Astrocyte (in vitro differentiated cells and primary cell): ENCODE results near the gene ELMOD1. TPM values are rescaled to one million over a fixed set of nuclear protein-coding genes. Genes with fewer than 3 reads are reported as not detected.

Experiments used
- DNase-seq: peaks from one replicate; pipeline ENCODE4 v3.0.0-alpha.2; 2010; ENCODE audit warnings: low read depth
- FAIRE-seq: peaks from 2 replicates; lab custom pipeline; 2011; peaks lifted over from hg19 to GRCh38; lab: Jason Lieb, UNC
- H2AFZ ChIP-seq: 2 replicates; pipeline ENCODE4 v1.6.0; 2012; ENCODE audit warnings: low read depth, low read length, inconsistent platforms
- H3K27ac ChIP-seq: 2 replicates; pipeline ENCODE4 v1.5.1; 2011; ENCODE audit warnings: low read depth, low read length, inconsistent platforms
- H3K27me3 ChIP-seq: 2 replicates; pipeline ENCODE4 v1.6.0; 2011; ENCODE audit warnings: low read length, inconsistent platforms; ENCODE audit not compliant: insufficient read depth
- H3K36me3 ChIP-seq: 2 replicates; pipeline ENCODE4 v1.5.1; 2011; ENCODE audit warnings: low read length, inconsistent platforms; ENCODE audit not compliant: insufficient read depth
- H3K4me1 ChIP-seq: 2 replicates; pipeline ENCODE4 v1.5.1; 2011; ENCODE audit warnings: low read length, inconsistent platforms; ENCODE audit not compliant: insufficient read depth
- H3K4me2 ChIP-seq: 2 replicates; pipeline ENCODE4 v1.6.0; 2012; ENCODE audit warnings: low read length, inconsistent platforms
- H3K4me3 ChIP-seq: 2 replicates; pipeline ENCODE4 v1.5.1; 2011; ENCODE audit warnings: low read depth, mild to moderate bottlenecking, low read length, inconsistent platforms; ENCODE audit not compliant: insufficient read depth
- H3K79me2 ChIP-seq: 2 replicates; pipeline ENCODE4 v1.6.0; 2012; ENCODE audit warnings: mild to moderate bottlenecking, low read length, inconsistent platforms; ENCODE audit not compliant: insufficient read depth
- H3K9ac ChIP-seq: 2 replicates; pipeline ENCODE4 v1.6.0; 2012; ENCODE audit warnings: mild to moderate bottlenecking, low read length, inconsistent platforms
- H3K9me3 ChIP-seq: 2 replicates; pipeline ENCODE4 v1.5.1; 2012; ENCODE audit warnings: low read depth, mild to moderate bottlenecking, low read length, inconsistent platforms; ENCODE audit not compliant: insufficient read depth
- H4K20me1 ChIP-seq: 2 replicates; pipeline ENCODE4 v1.6.0; 2012; ENCODE audit warnings: low read length, inconsistent platforms; ENCODE audit not compliant: insufficient read depth
- H3K27ac Mint-ChIP-seq: one replicate; pipeline ENCODE4 v1.8.0; 2021; ENCODE audit warnings: mild to moderate bottlenecking, mixed read lengths; ENCODE audit not compliant: unreplicated experiment
- H3K27me3 Mint-ChIP-seq: one replicate; pipeline ENCODE4 v1.8.0; 2021; ENCODE audit warnings: low read depth, mixed read lengths; ENCODE audit not compliant: unreplicated experiment
- H3K36me3 Mint-ChIP-seq: one replicate; pipeline ENCODE4 v1.8.0; 2021; ENCODE audit warnings: low read depth, mixed read lengths; ENCODE audit not compliant: unreplicated experiment
- H3K4me1 Mint-ChIP-seq: one replicate; pipeline ENCODE4 v1.8.0; 2021; ENCODE audit warnings: low read depth, mixed read lengths; ENCODE audit not compliant: unreplicated experiment
- H3K4me3 Mint-ChIP-seq: one replicate; pipeline ENCODE4 v1.8.0; 2021; ENCODE audit warnings: mild to moderate bottlenecking, moderate library complexity, mixed read lengths; ENCODE audit not compliant: unreplicated experiment
- H3K9me3 Mint-ChIP-seq: one replicate; pipeline ENCODE4 v1.8.0; 2021; ENCODE audit warnings: mild to moderate bottlenecking, mixed read lengths; ENCODE audit not compliant: unreplicated experiment
- CTCF ChIP-seq: IDR thresholded peaks from 2 replicates; pipeline ENCODE4 v1.5.1; 2011; ENCODE audit warnings: low read depth, mild to moderate bottlenecking, inconsistent platforms, low read length, moderate library complexity; ENCODE audit not compliant: insufficient read depth
- EZH2 ChIP-seq: IDR thresholded peaks from 2 replicates; pipeline ENCODE4 v1.6.1; 2012; ENCODE audit warnings: mild to moderate bottlenecking, low read length, inconsistent platforms; ENCODE audit not compliant: insufficient read depth
- total RNA-seq: library from RNA; stranded (reverse); gene quantifications from 2 replicates; pipeline ENCODE4 v1.2.1, GENCODE V29; 2021

Gene ELMOD1
- total RNA-seq, 1 donor from 2014 or later: 0.52 TPM

- Mint-ChIP-seq H3K9me3 (no peaks in the 10 kb centered on the region), H3K4me3 (no peak overlapping the region), H3K27me3 (no peaks in the 10 kb centered on the region), H3K27ac (no peak overlapping the region), H3K36me3 (no peaks in the 10 kb centered on the region), H3K4me1 (no peaks in the 10 kb centered on the region)
- Histone ChIP-seq H3K4me3 (no peak overlapping the region), H3K36me3 (no peaks in the 10 kb centered on the region), H3K79me2 (no peaks in the 10 kb centered on the region), H3K9ac (no peak overlapping the region), H3K4me2 (no peak overlapping the region), H2AFZ (no peak overlapping the region), H3K4me1 (no peaks in the 10 kb centered on the region), H3K27me3 (no peaks in the 10 kb centered on the region), H4K20me1 (no peaks in the 10 kb centered on the region), H3K27ac (no peak overlapping the region), H3K9me3 (no peaks in the 10 kb centered on the region)
- TF ChIP-seq CTCF: no peak
- TF ChIP-seq EZH2: no peak
- DNase-seq: no peak
- no peak for FAIRE-seq
Measured at GRCh38 chr11:107683061-107683460, 92.1 kb downstream of the ELMOD1 start.

DNA sequence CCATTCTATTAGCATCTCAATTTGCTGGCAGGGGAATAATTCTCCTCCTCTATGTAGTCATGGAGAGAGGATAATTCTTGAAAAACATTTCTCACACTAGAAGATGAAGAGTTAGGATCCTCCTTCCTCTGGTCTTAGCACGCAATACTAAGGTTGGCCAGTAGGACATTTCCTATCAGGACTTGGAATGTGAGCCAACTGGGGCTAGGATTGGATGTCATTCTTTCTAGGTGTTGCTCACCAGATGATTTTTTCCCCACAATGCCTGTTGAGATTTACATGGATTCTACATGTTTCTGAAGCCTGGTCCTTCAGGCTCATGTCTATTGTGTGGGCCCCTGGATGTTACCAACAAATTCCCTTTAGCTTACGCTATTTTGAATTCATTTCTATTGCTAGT, 92.9 kb downstream of the ELMOD1 start:
- Histone ChIP-seq H3K9ac (no peak overlapping the region), H3K4me3 (no peak overlapping the region), H3K4me2 (no peak overlapping the region), H2AFZ (no peak overlapping the region), H3K9me3 (no peaks in the 10 kb centered on the region), H3K27ac (no peak overlapping the region), H4K20me1 (no peaks in the 10 kb centered on the region), H3K27me3 (no peaks in the 10 kb centered on the region), H3K4me1 (no peaks in the 10 kb centered on the region), H3K36me3 (no peaks in the 10 kb centered on the region), H3K79me2 (no peaks in the 10 kb centered on the region)
- FAIRE-seq (no peak), DNase-seq (no peak)
- no peaks in the 10 kb centered on the region for H3K4me1 Mint-ChIP-seq
- TF ChIP-seq EZH2: no peak
- TF ChIP-seq CTCF: peak; percentile 52
- no peak overlapping the region for H3K4me3 Mint-ChIP-seq
- no peaks in the 10 kb centered on the region for H3K27me3 Mint-ChIP-seq
- no peaks in the 10 kb centered on the region for H3K36me3 Mint-ChIP-seq
- no peaks in the 10 kb centered on the region for H3K9me3 Mint-ChIP-seq
- H3K27ac Mint-ChIP-seq: no peak overlapping the region

DNA sequence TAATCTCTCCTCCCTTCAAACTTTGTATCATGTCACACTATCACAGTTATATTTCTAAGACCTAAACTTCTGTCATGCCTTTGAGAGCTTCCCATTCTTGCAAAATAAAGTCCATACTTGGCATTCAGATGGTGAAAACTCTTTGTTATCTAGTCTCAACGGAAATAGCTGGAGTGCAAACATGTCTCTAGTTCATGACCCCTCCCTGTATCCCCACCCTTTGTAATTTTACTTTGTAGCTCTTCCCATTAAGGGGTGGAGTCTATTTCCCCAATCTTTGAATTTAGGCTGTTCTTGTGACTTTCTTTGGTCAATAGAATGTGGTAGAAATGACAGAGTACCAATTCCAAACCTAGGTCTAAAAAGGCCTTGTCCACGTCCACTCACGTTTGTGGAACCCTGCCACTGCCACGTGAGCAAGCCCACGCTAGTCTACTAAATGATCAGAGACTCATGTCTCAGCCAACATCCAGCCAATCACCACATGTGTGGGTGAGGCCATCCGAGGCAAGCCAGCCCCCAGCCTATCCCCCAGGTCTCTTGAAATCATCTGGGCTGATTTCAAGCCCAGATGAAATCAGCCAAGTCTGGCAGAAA, 97.5 kb downstream of the ELMOD1 start:
- no peak overlapping the region for H3K4me3 Mint-ChIP-seq
- H3K4me3 ChIP-seq: no peak overlapping the region

More for the DNA sequence above, 97.5 kb downstream of the ELMOD1 start:
- Histone ChIP-seq H3K9ac (no peak overlapping the region), H4K20me1 (no peaks in the 10 kb centered on the region), H3K27ac (no peak overlapping the region), H3K4me1 (peaks cover 17% of the 10 kb centered on the region), H3K4me2 (no peak overlapping the region), H3K79me2 (no peaks in the 10 kb centered on the region), H3K36me3 (no peaks in the 10 kb centered on the region), H3K9me3 (no peaks in the 10 kb centered on the region), H3K27me3 (no peaks in the 10 kb centered on the region), H2AFZ (no peak overlapping the region)
- FAIRE-seq (no peak), DNase-seq (no peak)
- Mint-ChIP-seq H3K4me1 (peaks cover 24% of the 10 kb centered on the region), H3K9me3 (peaks cover 2% of the 10 kb centered on the region), H3K27me3 (no peaks in the 10 kb centered on the region), H3K36me3 (no peaks in the 10 kb centered on the region), H3K27ac (no peak overlapping the region)
- TF ChIP-seq CTCF: no peak
- no peak for TF ChIP-seq EZH2
